Endodermal cell (in vitro differentiated cells): Measurements from ENCODE around the gene VANGL1. TPM values are rescaled to one million over a fixed set of nuclear protein-coding genes. Genes with fewer than 3 reads are reported as not detected.

Source experiments
- DNase-seq: peaks from one replicate; pipeline ENCODE4 v3.0.0-alpha.2; 2017
- H3K27ac ChIP-seq: 2 replicates; pipeline ENCODE4 v1.5.1; 2013; ENCODE audit warnings: mild to moderate bottlenecking, low read depth, low read length, moderate library complexity
- H3K27me3 ChIP-seq: 2 replicates; pipeline ENCODE4 v1.6.1; 2013; ENCODE audit warnings: mild to moderate bottlenecking, low read length, moderate library complexity; ENCODE audit not compliant: insufficient read depth, control insufficient read depth, poor library complexity, severe bottlenecking
- H3K36me3 ChIP-seq: 2 replicates; pipeline ENCODE4 v1.7.0; 2013; ENCODE audit warnings: mild to moderate bottlenecking, low read length, moderate library complexity; ENCODE audit not compliant: control insufficient read depth, insufficient read depth
- H3K4me1 ChIP-seq: one replicate; pipeline ENCODE4 v1.7.0; 2013; ENCODE audit warnings: low read length; ENCODE audit not compliant: control insufficient read depth, insufficient read depth
- H3K4me3 ChIP-seq: 2 replicates; pipeline ENCODE4 v1.5.1; 2013; ENCODE audit warnings: mild to moderate bottlenecking, low read length, moderate library complexity
- H3K9ac ChIP-seq: 2 replicates; pipeline ENCODE4 v1.6.1; 2013; ENCODE audit warnings: mild to moderate bottlenecking, low read length, moderate library complexity; ENCODE audit not compliant: poor library complexity, severe bottlenecking; ENCODE audit errors: extremely low read depth
- H3K9me3 ChIP-seq: 2 replicates; pipeline ENCODE4 v1.6.1; 2013; ENCODE audit warnings: mild to moderate bottlenecking, low read length, moderate library complexity; ENCODE audit not compliant: control insufficient read depth
- H3K27ac Mint-ChIP-seq: 2 replicates; pipeline ENCODE4 v1.8.0; 2020; ENCODE audit warnings: mixed read lengths
- H3K27me3 Mint-ChIP-seq: 2 replicates; pipeline ENCODE4 v1.8.0; 2021; ENCODE audit warnings: mild to moderate bottlenecking, mixed read lengths; ENCODE audit not compliant: insufficient read depth
- H3K36me3 Mint-ChIP-seq: 2 replicates; pipeline ENCODE4 v1.8.0; 2020; ENCODE audit warnings: low read depth, mixed read lengths
- H3K4me1 Mint-ChIP-seq: 2 replicates; pipeline ENCODE4 v1.8.0; 2020; ENCODE audit warnings: mixed read lengths
- H3K4me3 Mint-ChIP-seq: 2 replicates; pipeline ENCODE4 v1.8.0; 2020; ENCODE audit warnings: mild to moderate bottlenecking, moderate library complexity, mixed read lengths
- H3K9me3 Mint-ChIP-seq: 2 replicates; pipeline ENCODE4 v1.8.0; 2020; ENCODE audit warnings: mild to moderate bottlenecking, mixed read lengths
- CTCF ChIP-seq: fragments of 200-600 bp; sonication (generic); conservative IDR thresholded peaks from 2 replicates; pipeline ENCODE4 v1.5.0; 2021; ENCODE audit warnings: antibody characterized with exemption, mild to moderate bottlenecking
- WGBS, 2 experiments: methylation state at CpG; one replicate each; pipeline versions ENCODE4 v1.1.5 to v1.1.7; 2013; ENCODE audit warnings: missing lambda C conversion rate in 2 of 2, mixed read lengths in 1 of 2; ENCODE audit not compliant: insufficient coverage in 1 of 2, insufficient read length in 1 of 2; 5-methylcytosine and 5-hydroxymethylcytosine counted together
- total RNA-seq, 2 donors: library from RNA; stranded (reverse); fragmentation: NEBNext Ultra II Directional in 1 of 2; extraction: Animal tissue kit (Norgen Biotek cat#: 25700) in 1 of 2; gene quantifications; 2 replicates in 1 of 2; 3 replicates in 1 of 2; pipeline ENCODE4 v1.2.1, GENCODE V29; 2021

Gene VANGL1
- total RNA-seq, 2 donors from 2014 or later, result 47.2 to 66.4 TPM

- Mint-ChIP-seq H3K4me1 (peaks cover 14% of the 10 kb centered on the region), H3K27ac (no peak overlapping the region), H3K36me3 (no peaks in the 10 kb centered on the region), H3K4me3 (no peak overlapping the region), H3K9me3 (no peaks in the 10 kb centered on the region), H3K27me3 (no peaks in the 10 kb centered on the region)
- H3K9ac ChIP-seq, result no peak overlapping the region
- WGBS, 2 experiments, result 80 to 94% methylated on average over 1 to 3 of the region's 3 CpGs
- TF ChIP-seq CTCF, result no peak
- H3K36me3 ChIP-seq, result no peaks in the 10 kb centered on the region
- no peak for DNase-seq
- no peak overlapping the region for H3K27ac ChIP-seq
- H3K4me3 ChIP-seq, result no peak overlapping the region
- H3K9me3 ChIP-seq, result no peaks in the 10 kb centered on the region
- no peaks in the 10 kb centered on the region for H3K27me3 ChIP-seq
- H3K4me1 ChIP-seq, result no peaks in the 10 kb centered on the region
These were observed 59.3 kb downstream of the VANGL1 start for GRCh38 chr1:115701090-115701489.

- no peak for TF ChIP-seq CTCF
- peaks cover 18% of the 10 kb centered on the region for H3K4me1 Mint-ChIP-seq
- no peaks in the 10 kb centered on the region for H3K27me3 Mint-ChIP-seq
- WGBS, 2 experiments, result 93 to 94% methylated on average over 3 of the region's 3 CpGs
- no peaks in the 10 kb centered on the region for H3K36me3 Mint-ChIP-seq
- no peak for DNase-seq
- Histone ChIP-seq H3K27ac (no peak overlapping the region), H3K27me3 (no peaks in the 10 kb centered on the region), H3K4me3 (no peak overlapping the region), H3K9me3 (no peaks in the 10 kb centered on the region), H3K9ac (no peak overlapping the region), H3K36me3 (no peaks in the 10 kb centered on the region), H3K4me1 (peaks cover 4% of the 10 kb centered on the region)
- H3K27ac Mint-ChIP-seq, result no peak overlapping the region
- no peaks in the 10 kb centered on the region for H3K9me3 Mint-ChIP-seq
- no peak overlapping the region for H3K4me3 Mint-ChIP-seq
These were observed 61.2 kb downstream of the VANGL1 start for GRCh38 chr1:115702959-115703358.

GRCh38 chr1:115705085-115705951 is 63.5 kb downstream of the VANGL1 start:
- no peaks in the 10 kb centered on the region for H3K36me3 Mint-ChIP-seq
- 68 to 89% methylated on average over 5 to 12 of the region's 12 CpGs for WGBS, 2 experiments
- Histone ChIP-seq H3K27me3 (no peaks in the 10 kb centered on the region), H3K9me3 (no peaks in the 10 kb centered on the region), H3K27ac (no peak overlapping the region), H3K36me3 (no peaks in the 10 kb centered on the region), H3K4me3 (no peak overlapping the region), H3K9ac (no peak overlapping the region), H3K4me1 (peaks cover 4% of the 10 kb centered on the region)
- no peak for TF ChIP-seq CTCF
- no peak overlapping the region for H3K27ac Mint-ChIP-seq
- no peaks in the 10 kb centered on the region for H3K9me3 Mint-ChIP-seq
- no peaks in the 10 kb centered on the region for H3K27me3 Mint-ChIP-seq
- no peak for DNase-seq
- H3K4me3 Mint-ChIP-seq, result no peak overlapping the region
- peaks cover 18% of the 10 kb centered on the region for H3K4me1 Mint-ChIP-seq
